GM10266 (cell line): ENCODE data around the gene SCPEP1.

Experiments
- DNase-seq: peaks from one replicate; pipeline ENCODE4 v3.0.0; 2012; ENCODE audit errors: extremely low spot score
- TF ChIP-seq, protein P1 (sequence below): IDR thresholded peaks from 2 replicates; pipeline ENCODE4 v1.5.1; 2012; ENCODE audit warnings: mild to moderate bottlenecking, low read depth; ENCODE audit not compliant: control insufficient read depth, insufficient read depth; ENCODE audit errors: missing control alignments

Gene SCPEP1

DNA sequence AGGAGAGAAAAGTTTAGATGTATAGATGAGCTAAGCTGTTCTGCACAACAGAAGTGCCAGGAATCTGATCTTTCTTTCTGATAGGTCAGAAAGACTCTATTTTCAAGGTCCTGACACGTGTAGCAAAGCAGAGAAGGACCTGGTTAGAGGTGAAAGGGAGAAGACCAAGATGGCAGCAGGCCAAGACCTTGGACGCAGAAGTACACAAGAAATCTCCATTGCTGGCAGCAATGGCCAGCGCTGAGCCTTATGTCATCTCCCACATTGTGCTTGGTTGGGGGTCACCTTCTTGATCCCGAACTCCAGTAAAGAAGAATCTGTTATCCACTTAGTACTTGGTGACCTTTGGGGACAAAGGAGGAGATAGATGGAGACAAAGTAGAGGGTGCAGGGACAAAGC lies 65.3 kb downstream of the SCPEP1 start:
- no peak for DNase-seq
- TF ChIP-seq, protein P1, sequence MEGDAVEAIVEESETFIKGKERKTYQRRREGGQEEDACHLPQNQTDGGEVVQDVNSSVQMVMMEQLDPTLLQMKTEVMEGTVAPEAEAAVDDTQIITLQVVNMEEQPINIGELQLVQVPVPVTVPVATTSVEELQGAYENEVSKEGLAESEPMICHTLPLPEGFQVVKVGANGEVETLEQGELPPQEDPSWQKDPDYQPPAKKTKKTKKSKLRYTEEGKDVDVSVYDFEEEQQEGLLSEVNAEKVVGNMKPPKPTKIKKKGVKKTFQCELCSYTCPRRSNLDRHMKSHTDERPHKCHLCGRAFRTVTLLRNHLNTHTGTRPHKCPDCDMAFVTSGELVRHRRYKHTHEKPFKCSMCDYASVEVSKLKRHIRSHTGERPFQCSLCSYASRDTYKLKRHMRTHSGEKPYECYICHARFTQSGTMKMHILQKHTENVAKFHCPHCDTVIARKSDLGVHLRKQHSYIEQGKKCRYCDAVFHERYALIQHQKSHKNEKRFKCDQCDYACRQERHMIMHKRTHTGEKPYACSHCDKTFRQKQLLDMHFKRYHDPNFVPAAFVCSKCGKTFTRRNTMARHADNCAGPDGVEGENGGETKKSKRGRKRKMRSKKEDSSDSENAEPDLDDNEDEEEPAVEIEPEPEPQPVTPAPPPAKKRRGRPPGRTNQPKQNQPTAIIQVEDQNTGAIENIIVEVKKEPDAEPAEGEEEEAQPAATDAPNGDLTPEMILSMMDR, result no peak

DNA sequence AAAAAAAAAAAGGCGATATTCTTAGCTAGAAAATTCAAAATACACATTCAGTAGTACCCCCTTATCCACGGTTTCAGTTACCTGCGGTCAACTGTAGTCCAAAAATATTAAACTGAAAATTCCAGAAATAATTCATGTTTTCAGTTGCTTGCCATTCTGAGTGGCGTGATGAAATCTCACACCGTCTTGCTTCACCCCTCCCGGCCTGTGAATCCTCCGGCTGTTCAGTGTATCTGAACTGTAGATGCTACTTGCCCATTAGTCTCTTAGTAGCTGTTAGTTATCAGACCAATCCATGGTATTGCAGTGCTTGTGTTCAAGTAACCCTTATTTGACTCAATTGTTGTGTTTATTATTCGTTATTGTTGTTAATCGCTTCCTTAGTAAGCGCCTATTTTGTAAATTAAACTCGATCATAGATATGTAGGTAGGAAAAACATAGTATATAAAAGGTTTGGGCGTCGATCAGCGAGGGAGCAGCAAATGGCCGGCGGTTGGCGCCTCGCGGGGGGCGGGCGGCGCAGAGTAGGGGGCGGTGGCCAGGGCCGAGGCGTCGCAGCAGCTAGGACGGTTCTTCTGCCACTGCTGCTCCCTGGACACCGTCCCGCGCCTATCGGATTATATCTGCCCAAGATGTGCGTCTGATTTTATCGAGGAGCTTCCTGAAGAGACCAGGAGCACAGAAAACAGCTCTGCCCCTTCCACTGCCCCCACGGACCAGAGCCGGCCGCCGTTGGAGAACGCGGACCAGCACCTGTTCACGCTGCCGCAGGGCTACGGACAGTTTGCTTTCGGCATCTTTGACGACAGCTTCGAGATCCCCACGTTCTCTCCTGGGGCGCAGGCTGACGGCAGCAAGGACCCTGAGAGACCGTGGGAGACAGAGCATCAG lies 67.3 kb downstream of the SCPEP1 start:
- DNase-seq, result peak; percentile 34
- TF ChIP-seq, protein P1, result no peak

DNA sequence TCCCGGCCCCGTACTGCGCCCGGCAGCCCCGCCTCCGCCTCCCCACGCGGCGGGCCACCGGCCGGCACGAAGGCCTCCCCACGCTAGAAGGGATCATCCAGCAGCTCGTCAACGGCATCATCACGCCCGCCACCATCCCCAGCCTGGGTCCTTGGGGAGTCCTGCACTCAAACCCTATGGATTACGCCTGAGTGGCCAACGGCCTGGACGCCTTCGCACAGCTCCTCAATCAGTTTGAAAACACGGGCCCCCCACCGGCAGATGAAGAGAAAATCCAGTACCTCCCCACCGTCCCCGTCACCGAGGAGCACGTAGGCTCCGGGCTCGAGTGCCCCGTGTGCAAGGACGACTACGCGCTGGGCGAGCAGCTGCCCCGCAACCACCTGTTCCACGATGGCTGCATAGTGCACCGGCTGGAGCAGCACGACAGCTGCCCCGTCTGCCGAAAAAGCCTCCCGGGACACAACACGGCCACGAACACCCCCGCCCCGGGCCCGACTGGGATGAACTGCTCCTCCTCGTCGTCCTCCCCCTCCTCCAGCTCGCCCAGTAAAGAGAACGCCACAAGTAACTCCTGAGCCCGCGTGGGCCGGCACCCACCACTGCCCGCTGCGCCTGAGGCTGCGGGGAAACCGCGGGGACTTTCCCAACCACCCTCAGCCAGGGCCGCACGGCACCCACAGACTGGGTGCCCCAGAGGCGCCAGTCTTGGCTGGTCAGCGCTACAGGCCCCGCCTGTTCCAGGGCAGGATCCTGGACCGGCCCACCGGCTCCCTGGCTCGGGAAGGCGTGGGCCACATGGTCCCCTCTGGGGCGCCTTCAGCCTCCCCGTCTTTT lies 68.2 kb downstream of the SCPEP1 start:
- TF ChIP-seq, protein P1, result no peak
- DNase-seq, result peak; percentile 58

DNA sequence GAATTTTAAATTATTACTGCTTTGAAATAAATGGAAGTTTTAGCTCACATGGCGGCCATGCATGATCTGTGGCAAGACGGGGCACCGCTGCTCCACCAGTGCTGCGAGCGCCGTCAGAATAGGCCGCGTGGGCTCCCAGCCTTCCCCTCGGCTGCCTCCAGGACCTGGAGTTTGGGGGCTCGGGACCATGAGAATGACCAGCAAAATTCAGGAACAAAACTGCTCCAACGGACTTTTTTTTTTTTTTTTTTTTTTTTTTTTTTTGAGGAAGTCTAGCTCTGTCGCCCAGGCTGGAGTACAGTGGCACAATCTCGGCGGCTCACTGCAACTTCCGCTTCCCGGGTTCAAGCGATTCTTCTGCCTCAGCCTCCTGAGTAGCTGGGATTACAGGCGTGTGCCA lies 68.8 kb downstream of the SCPEP1 start:
- TF ChIP-seq, protein P1, result no peak
- no peak for DNase-seq

DNA sequence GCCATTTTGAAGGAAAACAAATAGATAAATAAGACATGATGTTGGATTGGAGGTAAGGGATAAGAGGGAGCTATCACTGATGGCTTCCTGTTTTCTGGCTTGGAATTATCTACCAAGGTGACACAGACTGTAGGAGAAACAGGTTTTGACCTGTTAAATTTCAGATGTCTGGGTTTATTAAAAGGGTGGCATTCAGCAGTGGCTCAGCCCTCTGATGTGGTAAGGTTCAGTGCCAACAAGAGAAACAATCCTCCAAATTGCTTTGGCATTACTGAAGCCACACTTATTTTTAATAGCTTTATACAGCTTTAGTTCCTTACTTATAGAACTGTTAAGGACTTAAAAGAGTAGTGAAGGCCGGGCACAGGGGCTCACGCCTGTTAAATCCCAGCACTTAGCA lies 70.2 kb downstream of the SCPEP1 start:
- DNase-seq, result no peak
- TF ChIP-seq, protein P1, result no peak

DNA sequence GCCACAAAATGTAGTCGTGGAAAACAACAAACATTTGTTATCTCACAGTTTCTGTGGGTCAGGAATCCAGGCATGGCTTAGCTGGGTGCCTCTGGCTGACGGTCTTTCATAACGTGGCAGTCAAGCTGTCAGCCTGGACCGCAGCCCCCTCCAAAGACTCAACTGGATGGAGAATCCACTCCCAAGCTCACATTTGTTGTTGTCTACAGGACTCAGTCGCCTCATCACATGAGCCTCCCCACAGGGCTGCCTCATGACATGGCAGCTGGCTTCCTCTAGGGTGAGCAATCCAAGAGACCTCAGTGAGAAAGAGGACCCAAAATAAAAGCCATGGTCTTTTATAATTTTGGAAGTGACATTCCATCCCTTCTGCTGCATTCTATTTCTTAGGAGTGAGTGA lies 72.4 kb downstream of the SCPEP1 start:
- TF ChIP-seq, protein P1, result no peak
- DNase-seq, result no peak
